DOHH2 (cell line): ENCODE measurements around the gene CIB4.

Experiments
- H3F3A ChIP-seq: fragments of 200-600 bp; sonication (generic), shearing (Covaris generic); 2 replicates; pipeline ENCODE4 v1.6.0; 2016; ENCODE audit warnings: antibody characterized with exemption, mild to moderate bottlenecking; ENCODE audit not compliant: control insufficient read depth, insufficient read depth
- H3K27ac ChIP-seq: fragments of 200-600 bp; sonication (generic); 2 replicates; pipeline ENCODE4 v1.5.1; 2014; ENCODE audit warnings: low read depth, mild to moderate bottlenecking, low read length, moderate library complexity
- H3K27me3 ChIP-seq: fragments of 200-600 bp; sonication (generic); 2 replicates; pipeline ENCODE4 v1.6.1; 2014; ENCODE audit warnings: mild to moderate bottlenecking, low read length, mixed read lengths; ENCODE audit not compliant: control insufficient read depth
- H3K36me3 ChIP-seq: fragments of 200-600 bp; sonication (generic); 2 replicates; pipeline ENCODE4 v1.6.1; 2014; ENCODE audit warnings: mild to moderate bottlenecking, low read length, moderate library complexity, mixed read lengths; ENCODE audit not compliant: control insufficient read depth
- H3K4me1 ChIP-seq: fragments of 200-600 bp; sonication (generic); 2 replicates; pipeline ENCODE4 v1.6.1; 2014; ENCODE audit warnings: mild to moderate bottlenecking, low read length, mixed read lengths; ENCODE audit not compliant: control insufficient read depth
- H3K4me2 ChIP-seq: fragments of 200-600 bp; sonication (generic); 2 replicates; pipeline ENCODE4 v1.6.0; 2014; ENCODE audit warnings: mild to moderate bottlenecking, low read length, moderate library complexity
- H3K4me3 ChIP-seq: fragments of 200-600 bp; sonication (generic); 2 replicates; pipeline ENCODE4 v1.5.1; 2014; ENCODE audit warnings: mild to moderate bottlenecking, low read length, mixed read lengths
- H3K79me2 ChIP-seq: fragments of 200-600 bp; sonication (generic); 2 replicates; pipeline ENCODE4 v1.6.1; 2014; ENCODE audit warnings: mild to moderate bottlenecking, low read length, mixed read lengths; ENCODE audit not compliant: control insufficient read depth
- H3K9me2 ChIP-seq: fragments of 200-600 bp; sonication (generic); replicated peaks from 2 replicates; pipeline ENCODE4 v1.6.1; 2014; ENCODE audit warnings: mild to moderate bottlenecking, low read length, mixed read lengths; ENCODE audit not compliant: control insufficient read depth
- H3K9me3 ChIP-seq: fragments of 200-600 bp; sonication (generic); 2 replicates; pipeline ENCODE4 v1.6.1; 2014; ENCODE audit warnings: antibody characterized with exemption, low read length, mixed read lengths; ENCODE audit not compliant: control insufficient read depth, insufficient read depth
- H4K20me1 ChIP-seq: fragments of 200-600 bp; sonication (generic); 2 replicates; pipeline ENCODE4 v1.6.0; 2014; ENCODE audit warnings: low read depth, mild to moderate bottlenecking, antibody characterized with exemption, low read length, moderate library complexity; ENCODE audit not compliant: control insufficient read depth, insufficient read depth
- EZH2phosphoT487 ChIP-seq: fragments of 200-600 bp; sonication (generic); IDR thresholded peaks from 2 replicates; pipeline ENCODE4 v1.6.1; 2017; ENCODE audit warnings: borderline replicate concordance, mild to moderate bottlenecking, antibody characterized with exemption, low read length, moderate library complexity, mixed read lengths
- TF ChIP-seq, protein P1 (sequence below): fragments of 200-600 bp; sonication (generic); IDR thresholded peaks from one replicate; pipeline ENCODE4 v1.5.1; 2014; ENCODE audit warnings: antibody characterized with exemption, mild to moderate bottlenecking, low read depth, low read length; ENCODE audit not compliant: poor library complexity, severe bottlenecking

CIB4 gene

DNA sequence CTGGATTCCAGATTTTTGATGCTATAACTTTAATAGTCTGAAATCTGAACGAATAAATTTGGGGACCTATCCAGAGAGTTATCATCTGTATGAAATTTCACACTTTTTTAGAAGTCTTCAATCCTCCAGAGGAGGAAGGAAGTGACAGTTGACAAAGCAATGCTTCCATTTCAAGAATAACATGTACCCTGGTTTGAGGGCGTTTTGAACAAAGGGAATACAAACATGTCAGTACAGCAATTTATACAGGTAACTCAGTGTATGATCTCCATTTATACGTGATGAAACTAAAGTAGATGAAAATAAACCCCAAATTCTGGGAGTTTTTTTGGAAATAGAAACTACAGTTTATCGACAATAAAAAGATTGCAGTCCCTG lies 42.2 kb downstream of the CIB4 start:
- Histone ChIP-seq H3K36me3 (no peaks in the 10 kb centered on the region), H3K79me2 (no peaks in the 10 kb centered on the region), H3K9me3 (no peaks in the 10 kb centered on the region), H3K4me2 (no peak overlapping the region), H3K4me3 (no peak overlapping the region), H3K27me3 (peaks cover 16% of the 10 kb centered on the region; the same call in 1 of the 2 replicates), H3K27ac (no peak overlapping the region), H4K20me1 (no peaks in the 10 kb centered on the region), H3K9me2 (no peaks in the 10 kb centered on the region), H3F3A (no peaks in the 10 kb centered on the region), H3K4me1 (no peaks in the 10 kb centered on the region)
- no peak for TF ChIP-seq EZH2phosphoT487
- TF ChIP-seq, protein P1, sequence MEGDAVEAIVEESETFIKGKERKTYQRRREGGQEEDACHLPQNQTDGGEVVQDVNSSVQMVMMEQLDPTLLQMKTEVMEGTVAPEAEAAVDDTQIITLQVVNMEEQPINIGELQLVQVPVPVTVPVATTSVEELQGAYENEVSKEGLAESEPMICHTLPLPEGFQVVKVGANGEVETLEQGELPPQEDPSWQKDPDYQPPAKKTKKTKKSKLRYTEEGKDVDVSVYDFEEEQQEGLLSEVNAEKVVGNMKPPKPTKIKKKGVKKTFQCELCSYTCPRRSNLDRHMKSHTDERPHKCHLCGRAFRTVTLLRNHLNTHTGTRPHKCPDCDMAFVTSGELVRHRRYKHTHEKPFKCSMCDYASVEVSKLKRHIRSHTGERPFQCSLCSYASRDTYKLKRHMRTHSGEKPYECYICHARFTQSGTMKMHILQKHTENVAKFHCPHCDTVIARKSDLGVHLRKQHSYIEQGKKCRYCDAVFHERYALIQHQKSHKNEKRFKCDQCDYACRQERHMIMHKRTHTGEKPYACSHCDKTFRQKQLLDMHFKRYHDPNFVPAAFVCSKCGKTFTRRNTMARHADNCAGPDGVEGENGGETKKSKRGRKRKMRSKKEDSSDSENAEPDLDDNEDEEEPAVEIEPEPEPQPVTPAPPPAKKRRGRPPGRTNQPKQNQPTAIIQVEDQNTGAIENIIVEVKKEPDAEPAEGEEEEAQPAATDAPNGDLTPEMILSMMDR: no peak

DNA sequence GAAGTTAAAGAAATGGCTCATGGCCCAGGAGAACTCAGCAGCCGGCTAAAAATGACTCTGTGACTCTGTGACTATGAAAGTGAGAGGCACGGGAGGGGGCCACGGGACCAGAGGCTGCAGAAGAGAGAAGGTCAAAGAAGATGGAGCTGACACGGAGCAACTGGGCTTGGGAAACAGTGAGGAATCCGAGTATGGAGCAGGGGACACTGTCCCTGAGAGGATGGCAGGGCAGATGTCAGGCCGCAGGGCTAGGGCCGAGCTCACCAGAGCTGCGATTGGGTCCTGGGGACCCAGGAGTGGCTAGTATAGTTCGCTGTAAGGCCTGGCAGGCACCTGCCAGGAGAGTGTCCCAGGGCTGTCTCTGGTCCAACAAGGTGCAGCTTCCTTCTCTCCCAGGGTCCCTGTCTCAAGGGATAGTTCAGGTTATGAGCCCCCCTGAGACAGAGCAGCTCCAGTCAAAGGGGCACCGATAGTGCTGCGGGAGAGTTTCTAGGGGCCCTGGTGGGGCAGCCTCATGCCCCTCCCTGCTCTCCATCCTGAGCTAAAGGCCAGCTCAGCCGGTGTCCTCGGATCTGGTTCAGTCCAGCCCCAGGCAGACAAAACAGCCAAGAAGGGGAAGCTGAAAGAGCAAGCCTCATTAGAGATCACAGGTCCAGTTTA lies 42.7 kb downstream of the CIB4 start:
- Histone ChIP-seq H3K27me3 (peaks cover 19% of the 10 kb centered on the region; the same call in 1 of the 2 replicates), H3F3A (no peaks in the 10 kb centered on the region), H3K9me3 (no peaks in the 10 kb centered on the region), H4K20me1 (no peaks in the 10 kb centered on the region), H3K4me1 (no peaks in the 10 kb centered on the region), H3K79me2 (no peaks in the 10 kb centered on the region), H3K27ac (no peak overlapping the region), H3K9me2 (no peaks in the 10 kb centered on the region), H3K4me2 (no peak overlapping the region), H3K36me3 (no peaks in the 10 kb centered on the region), H3K4me3 (no peak overlapping the region)
- TF ChIP-seq EZH2phosphoT487: no peak
- TF ChIP-seq, protein P1: no peak

DNA sequence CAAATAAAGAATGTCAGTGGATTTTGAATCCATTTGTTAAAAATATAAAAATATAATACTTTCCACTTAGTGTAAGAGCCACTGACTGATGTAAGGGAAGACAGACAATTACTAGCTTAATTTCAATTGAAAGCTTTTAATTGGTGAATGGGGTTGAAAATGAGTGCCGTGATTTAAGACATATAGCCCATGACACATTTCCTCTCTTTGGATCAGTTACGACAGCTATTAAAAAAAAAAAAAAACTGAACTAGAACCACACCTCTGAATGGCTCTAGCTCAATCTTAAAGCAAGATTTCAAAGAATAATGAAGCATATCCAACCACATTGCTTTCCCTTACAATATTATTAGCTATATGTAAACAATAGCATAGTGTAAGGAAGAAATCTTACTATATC lies 44.0 kb downstream of the CIB4 start:
- Histone ChIP-seq H3K79me2 (no peaks in the 10 kb centered on the region), H3K27ac (no peak overlapping the region), H3K4me2 (no peak overlapping the region), H3K36me3 (no peaks in the 10 kb centered on the region), H4K20me1 (no peaks in the 10 kb centered on the region), H3K27me3 (peaks cover 24% of the 10 kb centered on the region), H3K4me3 (no peak overlapping the region), H3K4me1 (no peaks in the 10 kb centered on the region), H3F3A (no peaks in the 10 kb centered on the region), H3K9me3 (no peaks in the 10 kb centered on the region), H3K9me2 (no peaks in the 10 kb centered on the region)
- no peak for TF ChIP-seq EZH2phosphoT487

DNA sequence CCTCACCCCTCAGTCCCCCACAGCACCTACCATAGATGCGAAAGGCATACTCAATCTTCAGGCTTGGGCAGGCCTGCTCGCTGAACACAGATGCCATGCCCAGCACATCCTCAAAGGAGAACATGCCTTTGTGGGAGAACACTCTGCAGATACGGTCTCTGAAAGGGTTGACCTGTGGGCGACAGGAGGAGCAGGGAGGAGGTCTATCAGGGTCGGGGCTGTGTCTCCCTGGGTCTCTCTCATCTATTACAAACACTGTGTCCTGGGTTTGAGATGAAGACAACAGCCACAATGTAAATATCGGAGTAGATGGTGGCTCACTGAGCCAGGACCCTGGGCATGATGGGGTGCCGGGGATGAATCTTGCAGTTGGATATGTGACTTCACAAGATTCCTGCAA lies 46.0 kb downstream of the CIB4 start:
- no peak overlapping the region for H3K4me2 ChIP-seq
- H3K27me3 ChIP-seq: peaks cover 17% of the 10 kb centered on the region
- H3K27ac ChIP-seq: no peak overlapping the region
- H3K9me3 ChIP-seq: no peaks in the 10 kb centered on the region
- no peaks in the 10 kb centered on the region for H3F3A ChIP-seq
- H3K79me2 ChIP-seq: no peaks in the 10 kb centered on the region
- no peak overlapping the region for H3K4me3 ChIP-seq
- TF ChIP-seq, protein P1: no peak
- no peak for TF ChIP-seq EZH2phosphoT487
- no peaks in the 10 kb centered on the region for H3K9me2 ChIP-seq
- H4K20me1 ChIP-seq: no peaks in the 10 kb centered on the region
- H3K4me1 ChIP-seq: no peaks in the 10 kb centered on the region
- no peaks in the 10 kb centered on the region for H3K36me3 ChIP-seq
